SK-N-SH (cell line): Measurements from ENCODE around the gene DMRT1. TPM values are rescaled to one million over a fixed set of nuclear protein-coding genes. Genes with fewer than 3 reads are reported as not detected.

ENCODE experiments used
- CTCF ChIA-PET: fragments of 300-600, 350-600 bp; formaldehyde crosslinking; extraction: SDS; loops from one replicate; lab custom pipeline; 2021; lab: Yijun Ruan, JAX
- POLR2A ChIA-PET: fragments of 350-600 bp; sonication (Branson Sonifier 250); formaldehyde crosslinking; extraction: SDS; loops from one replicate; lab custom pipeline; 2020; ENCODE audit warnings: antibody characterized with exemption, inconsistent platforms; lab: Yijun Ruan, JAX
- DNase-seq: peaks from one replicate; pipeline ENCODE4 v3.0.0; 2012
- H2AFZ ChIP-seq: fragments of 200-600 bp; sonication (generic); 2 replicates; pipeline ENCODE4 v1.8.1; 2016; ENCODE audit warnings: antibody characterized with exemption, mild to moderate bottlenecking, low read depth
- H3F3A ChIP-seq: fragments of 200-600 bp; sonication (generic); replicated peaks from 2 replicates; pipeline ENCODE3; 2016; ENCODE audit warnings: antibody characterized with exemption, mild to moderate bottlenecking; ENCODE audit not compliant: insufficient read depth
- H3K27ac ChIP-seq, 2 experiments: fragments of 200-500 bp in 1 of 2; fragments of 200-600 bp in 1 of 2; sonication (Bioruptor generic) in 1 of 2; sonication (generic), shearing (Covaris generic) in 1 of 2; 2 replicates each; pipeline versions ENCODE4 v1.5.1 to v1.6.1; 2014 to 2016; ENCODE audit warnings: low read depth in 2 of 2, inconsistent platforms in 1 of 2, low read length in 1 of 2, mild to moderate bottlenecking in 1 of 2, mixed read lengths in 1 of 2
- H3K27me3 ChIP-seq: fragments of 200-600 bp; sonication (generic), shearing (Covaris generic); 2 replicates; pipeline ENCODE4 v1.6.1; 2016; ENCODE audit warnings: mixed run types; ENCODE audit not compliant: insufficient read depth
- H3K36me3 ChIP-seq, 2 experiments: fragments of 200-500 bp in 1 of 2; fragments of 200-600 bp in 1 of 2; sonication (Bioruptor generic) in 1 of 2; sonication (generic) in 1 of 2; replicated peaks in 1 of 2; 2 replicates each; pipeline versions ENCODE3 to v1.5.1; 2014 to 2016; ENCODE audit warnings: low read length in 1 of 2, mild to moderate bottlenecking in 1 of 2; ENCODE audit not compliant: insufficient read depth in 2 of 2, control insufficient read depth in 1 of 2
- H3K4me1 ChIP-seq, 2 experiments: fragments of 200-500 bp in 1 of 2; fragments of 200-600 bp in 1 of 2; sonication (Bioruptor generic) in 1 of 2; sonication (generic), shearing (Covaris generic) in 1 of 2; 2 replicates each; pipeline versions ENCODE4 v1.5.1 to v1.6.1; 2014 to 2016; ENCODE audit warnings: low read depth in 1 of 2, low read length in 1 of 2, mixed run types in 1 of 2; ENCODE audit not compliant: insufficient read depth in 2 of 2, control insufficient read depth in 1 of 2
- H3K4me2 ChIP-seq: fragments of 200-600 bp; sonication (generic), shearing (Covaris generic); 2 replicates; pipeline ENCODE4 v1.6.1; 2017; ENCODE audit warnings: mixed run types
- H3K4me3 ChIP-seq, 2 experiments: fragments of 200-500 bp in 1 of 2; fragments of 200-600 bp in 1 of 2; sonication (Bioruptor generic) in 1 of 2; sonication (generic), shearing (Covaris generic) in 1 of 2; 2 replicates each; pipeline versions ENCODE4 v1.5.1 to v1.8.1; 2014 to 2016; ENCODE audit warnings: low read depth in 2 of 2, inconsistent platforms in 1 of 2, low read length in 1 of 2, mild to moderate bottlenecking in 1 of 2, mixed read lengths in 1 of 2, moderate library complexity in 1 of 2
- H3K79me2 ChIP-seq: fragments of 200-600 bp; sonication (generic); 2 replicates; pipeline ENCODE4 v1.8.1; 2017; ENCODE audit warnings: mild to moderate bottlenecking; ENCODE audit not compliant: insufficient read depth
- H3K9ac ChIP-seq: fragments of 200-600 bp; sonication (generic); 2 replicates; pipeline ENCODE4 v1.6.1; 2017; ENCODE audit warnings: mixed run types
- H3K9me2 ChIP-seq: fragments of 200-600 bp; sonication (generic); 2 replicates; pipeline ENCODE4 v1.6.1; 2017; ENCODE audit warnings: mixed run types
- H3K9me3 ChIP-seq: fragments of 200-600 bp; sonication (generic); 2 replicates; pipeline ENCODE4 v1.6.1; 2017; ENCODE audit warnings: mixed run types, mild to moderate bottlenecking, moderate library complexity
- H4K20me1 ChIP-seq: fragments of 200-600 bp; sonication (generic); 2 replicates; pipeline ENCODE4 v1.6.1; 2017; ENCODE audit warnings: mild to moderate bottlenecking, mixed run types; ENCODE audit not compliant: insufficient read depth
- ELF1 ChIP-seq: IDR thresholded peaks from 2 replicates; pipeline ENCODE4 v1.4.0; 2012
- FOXM1 ChIP-seq: IDR thresholded peaks from 2 replicates; pipeline ENCODE4 v1.4.0; 2012; ENCODE audit warnings: low read depth, mild to moderate bottlenecking
- RAD21 ChIP-seq: IDR thresholded peaks from 2 replicates; pipeline ENCODE4 v1.6.1; 2012; ENCODE audit warnings: mild to moderate bottlenecking, low read length
- REST ChIP-seq: IDR thresholded peaks from 2 replicates; pipeline ENCODE4 v1.6.1; 2012; ENCODE audit warnings: mild to moderate bottlenecking, low read depth, low read length, moderate library complexity
- RFX5 ChIP-seq: IDR thresholded peaks from 2 replicates; pipeline ENCODE4 v1.6.1; 2012; ENCODE audit warnings: mild to moderate bottlenecking, improper control_type of control experiment, low read length
- TCF12 ChIP-seq: IDR thresholded peaks from 2 replicates; pipeline ENCODE4 v1.4.0; 2012
- USF1 ChIP-seq: IDR thresholded peaks from 2 replicates; pipeline ENCODE4 v1.4.0; 2012; ENCODE audit warnings: low read depth, borderline replicate concordance
- WGBS: methylation state at CpG from one replicate; pipeline ENCODE4 v1.1.6; 2017; ENCODE audit warnings: low lambda C conversion rate; 5-methylcytosine and 5-hydroxymethylcytosine counted together
- polyA plus RNA-seq, 3 experiments: library from polyadenylated mRNA; depleted of rRNA; stranded (reverse); fragments of >200 nt; gene quantifications; 2 replicates each; pipeline ENCODE4 v1.2.3, GENCODE V29; 2012
- TF ChIP-seq, protein P1 (sequence below): IDR thresholded peaks from 2 replicates; pipeline ENCODE4 v1.4.0; 2012; ENCODE audit warnings: low read depth
- TF ChIP-seq, protein P2 (sequence below): fragments of 150-350 bp; IDR thresholded peaks from 2 replicates; pipeline ENCODE4 v1.6.1; 2016; ENCODE audit warnings: mild to moderate bottlenecking, low read depth, low read length

DMRT1 gene
- polyA plus RNA-seq, 1 of the 3 experiments (the other 2 are of a cell fraction), result not detected

DNA sequence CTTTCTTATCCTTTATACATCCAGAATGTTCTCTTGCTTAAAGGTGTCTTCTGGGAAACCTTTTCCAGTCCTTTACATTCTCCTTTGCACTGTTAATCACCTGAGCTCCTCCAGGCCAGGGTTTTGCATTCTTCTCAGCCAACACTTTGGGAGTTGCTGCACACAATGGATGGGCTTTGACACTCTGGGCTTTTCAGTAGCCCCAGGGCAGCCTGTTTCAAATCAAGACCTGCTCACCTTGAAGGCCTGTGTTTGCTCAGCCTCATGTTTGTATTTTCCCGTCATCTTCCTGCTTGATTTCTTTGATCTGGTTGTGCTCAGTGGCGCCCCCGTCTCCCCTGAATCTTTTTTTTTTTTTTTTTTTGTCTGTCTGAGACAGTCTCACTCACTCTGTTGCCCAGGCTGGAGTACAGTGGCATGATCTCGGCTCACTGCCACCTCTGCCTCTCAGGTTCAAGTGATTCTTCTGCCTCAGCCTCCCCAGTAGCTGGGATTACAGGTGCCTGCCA, 41.0 kb downstream of the DMRT1 start:
- Histone ChIP-seq H3K79me2 (no peaks in the 10 kb centered on the region), H3K36me3 (no peaks in the 10 kb centered on the region), H3K9ac (no peak overlapping the region), H3K27ac (no peak overlapping the region), H3K4me3 (no peak overlapping the region), H3K27me3 (peaks cover 49% of the 10 kb centered on the region; the same call in 1 of the 2 replicates), H3K4me2 (no peak overlapping the region), H4K20me1 (no peaks in the 10 kb centered on the region), H3K9me2 (no peaks in the 10 kb centered on the region), H2AFZ (no peak overlapping the region), H3K9me3 (no peaks in the 10 kb centered on the region), H3F3A (no peaks in the 10 kb centered on the region), H3K4me1 (no peaks in the 10 kb centered on the region)
- POLR2A ChIA-PET, result no interaction called here
- DNase-seq, result no peak
- 0% methylated on average over 4 of the region's 4 CpGs for WGBS
- no peak for TF ChIP-seq RFX5
- no peak for TF ChIP-seq TCF12
- CTCF ChIA-PET, result no interaction called here

GRCh38 chr9:883011-883410, 41.5 kb downstream of the DMRT1 start:
- H3K79me2 ChIP-seq, result no peaks in the 10 kb centered on the region
- no peak overlapping the region for H3K9ac ChIP-seq
- DNase-seq, result no peak
- H3K4me3 ChIP-seq, result no peak overlapping the region
- H3K9me2 ChIP-seq, result no peaks in the 10 kb centered on the region
- TF ChIP-seq TCF12 (no peak), ELF1 (no peak), REST (no peak), USF1 (no peak), RAD21 (no peak), FOXM1 (no peak)
- TF ChIP-seq, protein P1, sequence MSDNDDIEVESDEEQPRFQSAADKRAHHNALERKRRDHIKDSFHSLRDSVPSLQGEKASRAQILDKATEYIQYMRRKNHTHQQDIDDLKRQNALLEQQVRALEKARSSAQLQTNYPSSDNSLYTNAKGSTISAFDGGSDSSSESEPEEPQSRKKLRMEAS, result no peak
- TF ChIP-seq, protein P2, sequence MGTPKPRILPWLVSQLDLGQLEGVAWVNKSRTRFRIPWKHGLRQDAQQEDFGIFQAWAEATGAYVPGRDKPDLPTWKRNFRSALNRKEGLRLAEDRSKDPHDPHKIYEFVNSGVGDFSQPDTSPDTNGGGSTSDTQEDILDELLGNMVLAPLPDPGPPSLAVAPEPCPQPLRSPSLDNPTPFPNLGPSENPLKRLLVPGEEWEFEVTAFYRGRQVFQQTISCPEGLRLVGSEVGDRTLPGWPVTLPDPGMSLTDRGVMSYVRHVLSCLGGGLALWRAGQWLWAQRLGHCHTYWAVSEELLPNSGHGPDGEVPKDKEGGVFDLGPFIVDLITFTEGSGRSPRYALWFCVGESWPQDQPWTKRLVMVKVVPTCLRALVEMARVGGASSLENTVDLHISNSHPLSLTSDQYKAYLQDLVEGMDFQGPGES, result no peak
- no peak overlapping the region for H3K4me2 ChIP-seq
- ChIA-PET POLR2A (no interaction called here), CTCF (no interaction called here)
- H3K9me3 ChIP-seq, result no peaks in the 10 kb centered on the region
- H3K27me3 ChIP-seq, result peaks cover 53% of the 10 kb centered on the region; the same call in 1 of the 2 replicates
- H3F3A ChIP-seq, result no peaks in the 10 kb centered on the region
- H3K27ac ChIP-seq, result no peak overlapping the region
- H3K4me1 ChIP-seq, result no peaks in the 10 kb centered on the region
- H3K36me3 ChIP-seq, result no peaks in the 10 kb centered on the region
- H2AFZ ChIP-seq, result no peak overlapping the region
- 16% methylated on average over 8 of the region's 8 CpGs for WGBS
- no peaks in the 10 kb centered on the region for H4K20me1 ChIP-seq
